ENCODE measurements around the gene CLRN3.

CLRN3 gene

DNA sequence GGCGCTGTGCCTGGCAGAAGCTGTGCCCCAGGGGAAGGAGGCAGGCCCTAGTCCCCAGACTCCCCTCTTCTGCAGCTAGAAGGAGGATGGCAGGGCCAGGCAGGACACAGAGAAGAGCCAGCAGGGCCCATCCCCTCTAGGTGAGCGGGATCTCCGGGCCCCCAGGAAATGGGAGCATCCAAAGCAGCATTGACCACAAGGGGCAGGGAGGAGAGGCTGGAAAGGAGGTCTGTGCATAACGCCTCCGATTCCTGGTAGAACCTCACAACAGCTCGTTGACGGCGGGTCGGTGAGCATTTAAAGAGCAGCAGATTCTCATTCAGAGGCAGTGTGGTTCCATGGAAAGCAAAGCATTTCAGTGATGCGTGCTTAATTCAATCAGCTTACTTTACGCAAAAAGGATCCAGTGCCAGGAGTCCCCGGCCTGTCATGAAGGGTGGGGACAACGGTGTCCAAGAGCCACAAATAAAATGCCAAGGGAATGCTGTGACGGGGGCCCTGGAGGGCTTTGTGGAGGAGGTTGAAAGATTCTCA, 41.0 kb downstream of the CLRN3 start:
- H3K23ac ChIP-seq (ENCODE audit: low read depth, low read length, poor library complexity) = no peak overlapping the region
- peaks cover 2% of the 10 kb centered on the region for H3K79me1 ChIP-seq (ENCODE audit: low read depth, low read length)
- H3K4me2 ChIP-seq (ENCODE audit: insufficient read depth, low read length, poor library complexity, severe bottlenecking) = no peak overlapping the region
- H4K91ac ChIP-seq (ENCODE audit: low read depth, low read length, poor library complexity) = no peak overlapping the region
- no peak overlapping the region for H3K14ac ChIP-seq (ENCODE audit: low read length)
- peaks cover 0 to 37% (median 0%) of the 10 kb centered on the region in 3 experiments for H3K27me3 ChIP-seq (ENCODE audit: control insufficient read depth in 3 of 3, insufficient read depth in 3 of 3, low read depth in 1 of 3, low read length in 3 of 3)
- H3K4ac ChIP-seq (ENCODE audit: low read length) = no peak overlapping the region
- H3K9me3 ChIP-seq (replicated peaks in 1 of 2; ENCODE audit: control insufficient read depth in 2 of 2, insufficient read depth in 1 of 2, low read depth in 1 of 2, low read length in 2 of 2) = no peaks in the 10 kb centered on the region
- DNase-seq (ENCODE audit: low spot score) = peak; percentile 33
- H3K4me3 ChIP-seq (ENCODE audit: low read length in 2 of 2) = no peak overlapping the region
- no peak overlapping the region for H2BK5ac ChIP-seq (ENCODE audit: low read length)
- H2BK120ac ChIP-seq (ENCODE audit: low read depth, low read length) = no peak overlapping the region
- no peaks in the 10 kb centered on the region for H3K36me3 ChIP-seq (replicated peaks in 1 of 2; ENCODE audit: control insufficient read depth in 2 of 2, insufficient read depth in 2 of 2, low read length in 2 of 2)
- peaks cover 0 to 11% of the 10 kb centered on the region in 2 donors for H3K4me1 ChIP-seq (ENCODE audit: control insufficient read depth in 2 of 2, insufficient read depth in 1 of 2, low read depth in 1 of 2, low read length in 2 of 2)
- peak overlapping the region; percentile 32 for H3K18ac ChIP-seq (ENCODE audit: low read length)
- no peak overlapping the region for H3K27ac ChIP-seq (replicated peaks; ENCODE audit: low read length)
- H2BK12ac ChIP-seq (ENCODE audit: low read length) = no peak overlapping the region
- no peak overlapping the region for H2AK5ac ChIP-seq (ENCODE audit: low read depth, low read length)
- no peak overlapping the region for H3K9ac ChIP-seq (ENCODE audit: low read depth, low read length, poor library complexity)
- H2BK15ac ChIP-seq (ENCODE audit: low read length) = no peak overlapping the region
- no peak overlapping the region for H4K8ac ChIP-seq (ENCODE audit: low read depth, low read length)
- no CpG with 5 or more reads among the region's 14 CpGs for WGBS, 2 donors (ENCODE audit: extremely low coverage in 2 of 2, insufficient read length in 2 of 2, insufficient replicate concordance in 1 of 2)
- no peak overlapping the region for H2AFZ ChIP-seq (ENCODE audit: low read length)

- peaks cover 2% of the 10 kb centered on the region for H3K79me1 ChIP-seq (ENCODE audit: low read depth, low read length)
- H2BK5ac ChIP-seq (ENCODE audit: low read length) = no peak overlapping the region
- no peak overlapping the region for H2AK5ac ChIP-seq (ENCODE audit: low read depth, low read length)
- H3K4me1 ChIP-seq (ENCODE audit: control insufficient read depth in 2 of 2, insufficient read depth in 1 of 2, low read depth in 1 of 2, low read length in 2 of 2) = peaks cover 0 to 11% of the 10 kb centered on the region in 2 donors
- peak overlapping the region; percentile 69 for H3K23ac ChIP-seq (ENCODE audit: low read depth, low read length, poor library complexity)
- no peak overlapping the region for H3K4me3 ChIP-seq (ENCODE audit: low read length in 2 of 2)
- no peaks in the 10 kb centered on the region for H3K9me3 ChIP-seq (replicated peaks in 1 of 2; ENCODE audit: control insufficient read depth in 2 of 2, insufficient read depth in 1 of 2, low read depth in 1 of 2, low read length in 2 of 2)
- DNase-seq (ENCODE audit: low spot score) = no peak
- H3K9ac ChIP-seq (ENCODE audit: low read depth, low read length, poor library complexity) = peak overlapping the region; percentile 73
- no peak overlapping the region for H4K91ac ChIP-seq (ENCODE audit: low read depth, low read length, poor library complexity)
- no peak overlapping the region for H4K8ac ChIP-seq (ENCODE audit: low read depth, low read length)
- no peak overlapping the region for H3K4me2 ChIP-seq (ENCODE audit: insufficient read depth, low read length, poor library complexity, severe bottlenecking)
- H2BK120ac ChIP-seq (ENCODE audit: low read depth, low read length) = no peak overlapping the region
- WGBS, 2 donors (ENCODE audit: extremely low coverage in 2 of 2, insufficient read length in 2 of 2, insufficient replicate concordance in 1 of 2) = no CpG with 5 or more reads among the region's 10 CpGs
- H3K36me3 ChIP-seq (replicated peaks in 1 of 2; ENCODE audit: control insufficient read depth in 2 of 2, insufficient read depth in 2 of 2, low read length in 2 of 2) = no peaks in the 10 kb centered on the region
- peak overlapping the region; percentile 87 for H3K18ac ChIP-seq (ENCODE audit: low read length)
- peak overlapping the region; percentile 70 for H3K4ac ChIP-seq (ENCODE audit: low read length)
- no peak overlapping the region for H3K27ac ChIP-seq (replicated peaks; ENCODE audit: low read length)
- H2BK12ac ChIP-seq (ENCODE audit: low read length) = no peak overlapping the region
- no peak overlapping the region for H2BK15ac ChIP-seq (ENCODE audit: low read length)
- peaks cover 0 to 43% (median 2%) of the 10 kb centered on the region in 3 experiments for H3K27me3 ChIP-seq (ENCODE audit: control insufficient read depth in 3 of 3, insufficient read depth in 3 of 3, low read depth in 1 of 3, low read length in 3 of 3)
- no peak overlapping the region for H2AFZ ChIP-seq (ENCODE audit: low read length)
- H3K14ac ChIP-seq (ENCODE audit: low read length) = no peak overlapping the region
These were observed 41.8 kb downstream of the CLRN3 start for GRCh38 chr10:127850944-127851343.

- peak; percentile 30 for DNase-seq (ENCODE audit: low spot score)
- Histone ChIP-seq H3K27me3 (ENCODE audit: control insufficient read depth in 3 of 3, insufficient read depth in 3 of 3, low read depth in 1 of 3, low read length in 3 of 3) (peaks cover 0 to 48% (median 2%) of the 10 kb centered on the region in 3 experiments), H3K9ac (ENCODE audit: low read depth, low read length, poor library complexity) (no peak overlapping the region), H2BK12ac (ENCODE audit: low read length) (no peak overlapping the region), H3K36me3 (replicated peaks in 1 of 2; ENCODE audit: control insufficient read depth in 2 of 2, insufficient read depth in 2 of 2, low read length in 2 of 2) (no peaks in the 10 kb centered on the region), H3K4me2 (ENCODE audit: insufficient read depth, low read length, poor library complexity, severe bottlenecking) (no peak overlapping the region), H3K23ac (ENCODE audit: low read depth, low read length, poor library complexity) (no peak overlapping the region), H2AK5ac (ENCODE audit: low read depth, low read length) (no peak overlapping the region), H3K4me1 (ENCODE audit: control insufficient read depth in 2 of 2, insufficient read depth in 1 of 2, low read depth in 1 of 2, low read length in 2 of 2) (peaks cover 0 to 11% of the 10 kb centered on the region in 2 donors), H4K91ac (ENCODE audit: low read depth, low read length, poor library complexity) (no peak overlapping the region), H3K4ac (ENCODE audit: low read length) (no peak overlapping the region), H2BK120ac (ENCODE audit: low read depth, low read length) (no peak overlapping the region), H3K79me1 (ENCODE audit: low read depth, low read length) (peaks cover 2% of the 10 kb centered on the region), H3K27ac (replicated peaks; ENCODE audit: low read length) (no peak overlapping the region), H3K18ac (ENCODE audit: low read length) (no peak overlapping the region), H3K9me3 (replicated peaks in 1 of 2; ENCODE audit: control insufficient read depth in 2 of 2, insufficient read depth in 1 of 2, low read depth in 1 of 2, low read length in 2 of 2) (no peaks in the 10 kb centered on the region), H2AFZ (ENCODE audit: low read length) (no peak overlapping the region), H4K8ac (ENCODE audit: low read depth, low read length) (no peak overlapping the region), H2BK5ac (ENCODE audit: low read length) (no peak overlapping the region), H2BK15ac (ENCODE audit: low read length) (no peak overlapping the region), H3K14ac (ENCODE audit: low read length) (no peak overlapping the region), H3K4me3 (ENCODE audit: low read length in 2 of 2) (no peak overlapping the region)
- WGBS, 2 donors (ENCODE audit: extremely low coverage in 2 of 2, insufficient read length in 2 of 2, insufficient replicate concordance in 1 of 2) = no CpG with 5 or more reads among the region's 8 CpGs
These were observed 42.8 kb downstream of the CLRN3 start for GRCh38 chr10:127849921-127850320.

DNA sequence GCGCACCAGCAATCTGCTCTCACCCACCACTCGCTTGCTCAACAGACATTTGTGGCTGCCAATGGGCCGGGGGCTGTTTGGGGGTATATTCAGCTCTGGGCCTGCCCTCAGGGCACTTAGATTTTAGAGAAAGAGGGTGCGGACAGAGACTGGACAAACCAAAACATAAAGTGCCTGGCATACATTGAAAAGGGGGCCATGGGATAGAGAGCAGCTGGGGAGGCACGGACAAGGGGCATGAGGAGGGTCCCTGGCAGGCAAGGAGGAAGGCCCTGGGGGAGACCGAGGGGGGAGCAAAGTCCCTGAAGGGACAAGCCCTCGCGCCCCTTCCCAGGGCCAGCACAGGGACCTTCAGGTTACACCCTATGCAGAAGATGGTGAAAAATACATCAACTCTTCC, 43.5 kb downstream of the CLRN3 start:
- Histone ChIP-seq H3K4me3 (ENCODE audit: low read length in 2 of 2) (no peak overlapping the region), H4K8ac (ENCODE audit: low read depth, low read length) (no peak overlapping the region), H3K27me3 (ENCODE audit: control insufficient read depth in 3 of 3, insufficient read depth in 3 of 3, low read depth in 1 of 3, low read length in 3 of 3) (peaks cover 0 to 50% (median 2%) of the 10 kb centered on the region in 3 experiments), H4K91ac (ENCODE audit: low read depth, low read length, poor library complexity) (no peak overlapping the region), H3K79me1 (ENCODE audit: low read depth, low read length) (peaks cover 2% of the 10 kb centered on the region), H3K9ac (ENCODE audit: low read depth, low read length, poor library complexity) (no peak overlapping the region), H3K4ac (ENCODE audit: low read length) (no peak overlapping the region), H2AK5ac (ENCODE audit: low read depth, low read length) (no peak overlapping the region), H3K9me3 (replicated peaks in 1 of 2; ENCODE audit: control insufficient read depth in 2 of 2, insufficient read depth in 1 of 2, low read depth in 1 of 2, low read length in 2 of 2) (no peaks in the 10 kb centered on the region), H3K27ac (replicated peaks; ENCODE audit: low read length) (no peak overlapping the region), H2BK15ac (ENCODE audit: low read length) (no peak overlapping the region), H3K36me3 (replicated peaks in 1 of 2; ENCODE audit: control insufficient read depth in 2 of 2, insufficient read depth in 2 of 2, low read length in 2 of 2) (no peaks in the 10 kb centered on the region), H2BK120ac (ENCODE audit: low read depth, low read length) (no peak overlapping the region), H2AFZ (ENCODE audit: low read length) (no peak overlapping the region), H2BK5ac (ENCODE audit: low read length) (no peak overlapping the region), H2BK12ac (ENCODE audit: low read length) (no peak overlapping the region), H3K4me1 (ENCODE audit: control insufficient read depth in 2 of 2, insufficient read depth in 1 of 2, low read depth in 1 of 2, low read length in 2 of 2) (peaks cover 0 to 11% of the 10 kb centered on the region in 2 donors), H3K18ac (ENCODE audit: low read length) (no peak overlapping the region), H3K14ac (ENCODE audit: low read length) (no peak overlapping the region), H3K4me2 (ENCODE audit: insufficient read depth, low read length, poor library complexity, severe bottlenecking) (no peak overlapping the region), H3K23ac (ENCODE audit: low read depth, low read length, poor library complexity) (no peak overlapping the region)
- no peak for DNase-seq (ENCODE audit: low spot score)
- WGBS, 2 donors (ENCODE audit: extremely low coverage in 2 of 2, insufficient read length in 2 of 2, insufficient replicate concordance in 1 of 2) = no CpG with 5 or more reads among the region's 8 CpGs
